A204.1 (cell line): ENCODE measurements around the gene BFSP1.

ENCODE experiments used
- FAIRE-seq: peaks from 2 replicates; lab custom pipeline; 2012; peaks lifted over from hg19 to GRCh38; lab: Jason Lieb, UNC

Gene BFSP1

GRCh38 chr20:17530716-17531664 is at the start of gene BFSP1:
BFSP1 (minus strand) TSS chr20:17531379; CDS start chr20:17531329, 50 bp downstream.
- no peak for FAIRE-seq

GRCh38 chr20:17580895-17581294 is 49.7 kb upstream of the BFSP1 start:
- no peak for FAIRE-seq

DNA sequence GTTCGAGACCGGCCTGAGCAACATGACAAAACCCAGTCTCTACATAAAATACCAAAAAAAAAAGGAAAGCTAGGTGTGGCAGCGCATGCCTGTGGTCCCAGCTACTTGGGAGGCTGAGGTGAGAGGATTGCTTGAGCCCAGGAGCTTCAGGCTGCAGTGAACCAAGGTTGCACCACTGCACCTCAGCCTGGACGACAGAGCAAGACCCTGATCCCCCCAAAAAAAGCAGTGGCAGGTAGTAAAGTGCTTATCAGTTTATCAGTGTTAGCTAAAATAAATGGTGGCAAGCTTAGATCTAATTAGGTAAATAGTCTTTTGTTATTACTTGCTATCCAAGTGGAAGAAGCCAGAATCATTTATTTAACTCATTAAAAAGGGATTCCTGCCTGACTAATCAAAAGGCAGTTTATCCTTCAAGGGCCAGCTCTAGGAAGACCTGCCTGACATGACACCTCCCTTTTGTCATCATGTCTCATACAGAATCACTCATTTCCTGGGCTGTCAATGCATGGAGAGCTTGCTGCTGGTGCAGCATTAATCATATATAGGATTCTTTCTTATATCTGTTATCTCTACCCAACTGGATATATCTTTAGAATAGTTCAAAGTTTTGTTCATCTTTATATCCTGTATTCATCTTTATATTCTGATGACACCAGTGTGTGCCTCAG is 48.3 kb upstream of the BFSP1 start:
- FAIRE-seq: no peak

DNA sequence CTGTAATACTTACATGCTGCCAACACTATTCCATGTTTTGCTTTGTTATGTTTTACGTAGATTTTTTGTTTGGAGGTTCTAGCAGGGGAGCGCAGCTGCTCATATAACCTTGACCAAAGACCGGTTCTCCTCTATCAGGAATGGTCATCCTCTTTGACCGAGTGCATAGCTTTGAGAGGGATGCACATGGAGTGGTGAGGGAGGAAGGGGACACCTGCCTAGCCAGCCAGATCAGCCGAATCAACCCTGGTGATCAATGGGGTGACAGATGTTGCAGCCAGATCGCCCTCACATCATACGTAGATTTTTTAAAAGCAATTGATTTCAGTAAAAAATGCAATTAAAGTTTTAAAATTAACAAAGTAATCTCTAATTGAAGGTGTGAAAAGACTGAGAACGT is 45.0 kb upstream of the BFSP1 start:
- no peak for FAIRE-seq

DNA sequence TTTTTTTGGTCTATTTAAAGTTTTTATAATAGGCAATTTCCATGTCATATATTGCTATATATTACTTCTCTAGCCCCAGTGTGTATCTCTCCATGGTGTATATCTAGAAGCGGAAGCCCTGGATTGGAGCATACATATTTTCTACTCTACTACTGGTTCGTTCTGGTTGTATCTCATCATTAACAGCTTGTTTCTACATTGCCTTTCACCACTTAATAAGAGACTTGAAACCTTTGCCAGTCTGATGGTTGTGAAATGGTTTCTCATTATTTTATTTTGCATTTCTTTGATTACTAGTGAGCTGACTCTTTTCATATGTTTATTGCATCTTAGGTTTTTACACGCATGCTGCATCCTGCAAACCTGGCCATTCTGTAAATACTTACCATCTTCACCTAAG is 42.3 kb upstream of the BFSP1 start:
- FAIRE-seq: no peak

DNA sequence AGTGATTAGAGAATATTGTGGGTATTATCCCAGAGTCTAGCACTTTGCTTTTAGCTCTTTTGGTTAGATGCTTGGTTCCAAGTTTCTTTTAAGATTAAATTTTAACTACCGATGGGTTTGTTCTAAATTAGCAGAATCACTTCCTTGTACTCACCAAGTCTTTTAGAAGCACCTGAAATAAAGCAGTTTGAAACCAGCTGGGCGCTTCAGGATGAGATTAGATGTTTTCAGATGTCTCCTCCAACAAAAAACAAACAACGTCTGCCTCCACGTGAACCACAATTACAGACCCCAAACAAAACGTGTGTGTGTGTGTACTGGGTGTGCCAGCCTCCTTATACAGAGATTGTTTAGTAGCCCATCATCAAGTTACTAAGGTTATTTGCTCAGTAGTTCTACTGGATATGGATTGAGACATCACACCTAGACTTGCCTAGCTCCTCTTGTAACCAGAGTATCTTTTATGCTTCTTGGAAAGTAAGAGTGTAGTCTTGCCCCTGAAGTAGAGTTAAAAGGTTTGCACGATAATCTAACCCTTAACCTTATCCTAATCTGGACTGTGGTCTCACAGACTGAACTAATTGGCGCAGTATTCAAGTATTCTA is 41.0 kb upstream of the BFSP1 start:
- FAIRE-seq: no peak

DNA sequence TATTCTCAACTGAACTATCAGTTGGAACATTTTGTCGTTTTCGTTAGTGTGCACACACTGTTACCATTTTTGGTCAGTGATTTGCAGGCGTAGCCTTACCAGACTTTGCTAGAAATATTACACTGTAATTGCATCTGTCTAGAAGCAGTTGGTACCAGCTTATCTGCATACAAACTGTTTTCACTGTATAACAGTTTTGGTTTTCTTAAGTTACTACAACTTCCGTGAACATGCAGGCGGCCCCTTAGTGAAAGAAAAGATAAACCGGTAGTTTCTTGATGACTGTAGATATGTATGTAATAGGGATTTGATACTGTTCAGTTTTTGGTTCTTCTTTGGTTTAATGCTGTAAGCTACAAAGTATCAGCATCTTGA is 40.0 kb upstream of the BFSP1 start:
- FAIRE-seq: no peak

DNA sequence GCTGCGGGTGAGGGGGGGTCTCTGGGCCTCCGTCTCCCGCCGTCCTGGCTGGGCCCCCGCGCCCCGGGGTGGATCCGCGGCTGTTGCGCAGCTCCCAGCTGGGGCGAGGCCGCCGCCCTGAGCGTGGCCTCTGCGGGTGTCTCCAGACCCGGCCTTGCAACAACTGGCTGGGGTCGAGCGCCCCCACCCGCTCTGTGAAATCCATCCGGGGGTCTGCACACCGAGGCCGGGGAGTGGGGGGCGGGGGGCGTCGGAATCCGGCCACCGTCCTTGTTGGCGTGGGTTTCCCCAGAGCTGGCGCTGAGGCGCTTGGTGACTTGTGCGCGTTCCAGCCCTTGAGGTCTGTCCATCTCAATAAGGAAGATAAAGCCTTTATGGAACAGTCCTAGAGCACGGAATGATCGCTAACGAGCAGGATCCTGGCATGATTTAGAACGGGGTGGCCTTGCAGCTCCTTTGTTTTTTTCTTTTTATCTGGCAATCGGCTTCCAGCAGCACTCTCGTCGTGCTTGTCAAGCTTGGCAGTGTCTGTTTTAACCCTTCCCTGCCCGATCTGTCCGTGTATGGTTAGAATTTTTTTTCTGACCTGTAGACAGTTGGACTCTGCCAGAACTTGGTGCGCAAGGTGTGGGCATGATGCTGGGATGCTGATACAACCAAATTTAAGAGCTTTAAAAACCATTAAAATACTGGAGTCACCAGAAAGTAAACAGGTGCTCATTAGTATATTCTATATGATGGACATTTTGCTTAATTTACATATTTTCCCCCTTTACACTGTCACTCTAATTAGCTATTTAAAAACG is 39.4 kb upstream of the BFSP1 start:
- no peak for FAIRE-seq

- FAIRE-seq: no peak
Measured at GRCh38 chr20:17569616-17570346, 38.6 kb upstream of the BFSP1 start, which contains the start of gene DSTN. DSTN (plus strand) TSS chr20:17570075; CDS start chr20:17570209, 134 bp downstream.

DNA sequence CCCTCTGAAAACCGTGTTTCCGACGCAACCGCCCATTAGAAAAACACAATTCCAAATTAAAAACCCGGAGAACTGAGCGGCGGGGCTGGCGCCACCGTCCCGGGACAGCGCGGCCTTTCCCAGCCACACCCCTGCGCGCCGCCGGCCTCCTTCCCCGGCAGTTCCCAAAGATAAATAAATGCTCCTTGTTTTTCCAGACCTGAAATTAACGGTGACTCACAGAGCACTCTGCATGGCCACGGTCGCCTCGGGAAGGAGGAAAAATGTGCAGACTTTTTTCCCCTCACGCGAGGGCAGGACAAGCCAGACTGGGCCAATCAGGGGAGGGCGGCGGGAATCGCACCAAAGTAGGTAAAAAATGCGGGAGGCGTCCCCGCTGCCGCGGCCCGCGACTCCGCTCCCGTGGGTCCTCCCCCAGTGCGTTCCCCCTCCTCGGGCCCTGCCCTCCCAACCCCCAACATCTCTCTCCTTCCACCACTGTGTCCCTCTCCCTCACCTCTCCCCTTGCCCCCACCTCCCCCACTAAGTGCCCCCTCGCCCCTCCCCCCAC is 37.9 kb upstream of the BFSP1 start:
- peak; percentile 79 for FAIRE-seq

DNA sequence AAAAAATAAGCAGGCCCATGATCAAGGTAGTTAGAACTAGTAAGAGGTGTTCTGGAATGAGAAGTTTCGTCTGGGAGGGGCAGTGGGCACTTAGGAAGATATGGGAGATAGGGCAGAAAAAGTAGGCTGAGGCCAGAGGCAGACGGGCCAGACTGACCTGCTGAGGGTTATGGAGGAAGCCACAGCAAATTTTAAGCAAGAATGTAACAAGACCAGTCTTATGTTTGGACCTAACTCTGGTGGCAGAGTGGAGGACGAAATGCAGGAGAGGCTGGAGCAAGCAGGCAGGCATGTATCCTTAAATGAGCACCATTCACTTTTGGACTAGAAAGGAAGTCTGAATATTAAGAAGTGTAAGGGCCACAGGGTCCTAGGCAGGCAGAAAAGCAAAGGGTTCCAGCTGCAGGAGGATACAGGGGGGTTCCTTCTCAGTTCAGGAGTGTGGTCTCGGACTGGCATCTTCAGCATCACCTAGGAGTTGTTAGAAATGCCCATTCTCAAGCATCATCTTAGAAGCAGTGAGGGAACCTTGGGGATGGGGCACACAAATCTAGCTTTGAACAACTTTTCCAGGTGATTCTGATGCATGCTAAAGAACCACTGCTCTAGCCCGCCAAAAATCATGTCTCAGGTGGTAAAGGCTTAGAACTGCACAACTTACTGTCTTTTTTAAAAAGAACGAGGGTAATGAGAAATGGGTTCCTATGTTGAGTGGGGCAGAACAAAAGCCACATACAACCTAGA is 37.0 kb upstream of the BFSP1 start:
- no peak for FAIRE-seq

GRCh38 chr20:17566345-17566744 is 35.2 kb upstream of the BFSP1 start:
- FAIRE-seq: no peak

- FAIRE-seq: no peak
Measured at GRCh38 chr20:17565169-17565845, 34.1 kb upstream of the BFSP1 start.

DNA sequence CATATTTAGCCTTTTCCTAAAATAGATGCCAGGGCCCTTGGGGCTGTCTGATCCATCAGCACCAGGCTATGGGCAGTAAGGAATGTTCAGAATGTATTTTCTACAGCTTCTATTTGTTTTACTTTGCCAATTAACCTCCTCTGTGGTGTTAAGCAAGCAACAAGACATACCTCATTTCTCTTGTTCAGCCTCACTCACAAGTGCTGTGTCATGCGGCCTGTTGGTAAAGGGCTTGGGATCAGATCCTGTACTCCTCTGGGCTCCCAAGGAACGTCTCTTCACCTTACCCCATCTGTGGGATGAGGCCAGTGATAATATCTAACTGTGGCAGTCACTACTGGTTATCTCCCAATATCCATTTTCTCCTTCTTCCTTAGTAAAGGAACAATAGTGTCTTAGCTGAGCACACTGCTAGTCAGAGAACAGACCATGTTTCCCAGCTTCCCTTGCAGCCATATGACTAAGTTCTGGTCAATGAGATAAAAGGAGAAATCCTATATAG is 31.7 kb upstream of the BFSP1 start:
- FAIRE-seq: no peak

GRCh38 chr20:17560344-17561074 is 29.3 kb upstream of the BFSP1 start:
- no peak for FAIRE-seq

DNA sequence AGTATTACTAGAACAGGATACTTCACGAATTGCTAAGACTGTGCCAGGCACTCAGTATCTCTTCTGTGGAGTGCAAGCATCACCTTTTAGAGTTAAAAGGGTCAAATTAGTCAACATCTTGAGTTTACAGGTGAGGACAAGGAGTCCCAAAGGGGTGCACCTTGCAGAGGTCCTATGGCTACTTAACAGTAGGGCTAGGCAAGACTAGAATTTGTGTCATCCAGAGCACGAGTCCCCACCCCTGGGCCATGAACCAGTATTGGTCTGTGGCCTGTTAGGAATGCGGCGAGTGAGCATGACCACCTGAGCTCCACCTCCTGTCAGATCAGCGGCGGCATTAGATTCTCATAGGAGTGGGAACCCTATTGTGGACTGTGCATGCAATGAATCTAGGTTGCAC is 28.2 kb upstream of the BFSP1 start:
- FAIRE-seq: no peak

DNA sequence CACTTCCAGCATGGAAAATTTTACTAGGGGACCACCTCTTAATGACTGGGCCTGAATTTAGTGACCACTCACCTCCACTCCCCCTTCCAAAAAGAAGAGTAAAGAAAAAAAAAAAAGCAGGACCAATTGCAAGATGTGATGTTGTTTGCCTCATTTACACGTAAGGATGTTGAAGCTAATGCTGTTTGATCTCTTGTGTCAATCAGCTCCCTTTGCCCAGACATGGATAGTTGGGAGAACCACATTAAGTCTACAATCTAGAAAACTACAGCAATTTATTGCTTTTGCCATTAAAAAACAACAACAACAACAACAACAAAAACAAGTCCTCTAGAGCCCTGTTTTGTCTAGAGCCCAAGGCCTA is 27.7 kb upstream of the BFSP1 start:
- no peak for FAIRE-seq

- FAIRE-seq: peak; percentile 96
Measured at GRCh38 chr20:17558154-17558940, 27.2 kb upstream of the BFSP1 start.
